GM23248 (cell line): ENCODE data around the gene NR4A3.

Experiments used
- EZH2 ChIP-seq: fragments of 200-600 bp; sonication (generic); IDR thresholded peaks from 2 replicates; pipeline ENCODE4 v1.6.1; 2018; ENCODE audit warnings: antibody characterized with exemption, mild to moderate bottlenecking; ENCODE audit not compliant: insufficient read depth, poor library complexity, severe bottlenecking
- EZH2phosphoT487 ChIP-seq: fragments of 200-600 bp; sonication (generic); IDR thresholded peaks from 2 replicates; pipeline ENCODE4 v1.6.1; 2018; ENCODE audit warnings: antibody characterized with exemption, moderate library complexity, mild to moderate bottlenecking, low read depth; ENCODE audit not compliant: insufficient read depth

- no peak for TF ChIP-seq EZH2
- no peak for TF ChIP-seq EZH2phosphoT487
Observed at GRCh38 chr9:99873531-99873930, 51.8 kb downstream of the NR4A3 start.
